ENCODE data around the gene GPR153.

GRCh38 chr1:6298530-6298929 is 37.6 kb upstream of the GPR153 start:
- TF ChIP-seq POLR2A (IDR thresholded peaks at IDR 0.05) = no peak
- no peak for TF ChIP-seq CTCF (IDR thresholded peaks at IDR 0.05)

All from Peyer's patch (tissue), 4 donors.